HG02938 (cell line): ENCODE data around the gene PGLYRP2.
"Not testable (repeated sequence)": the region's sequence is repeated elsewhere in the genome, so short reads cannot be mapped to it uniquely, and the experiment has no call there.

Experiments
- ATAC-seq: cut with Tn5 transposase; IDR thresholded peaks from one replicate; pipeline ENCODE4 v1.9.1; 2021; ENCODE audit warnings: mild to moderate bottlenecking, moderate library complexity; ENCODE audit not compliant: unreplicated experiment

The PGLYRP2 gene, protein sequence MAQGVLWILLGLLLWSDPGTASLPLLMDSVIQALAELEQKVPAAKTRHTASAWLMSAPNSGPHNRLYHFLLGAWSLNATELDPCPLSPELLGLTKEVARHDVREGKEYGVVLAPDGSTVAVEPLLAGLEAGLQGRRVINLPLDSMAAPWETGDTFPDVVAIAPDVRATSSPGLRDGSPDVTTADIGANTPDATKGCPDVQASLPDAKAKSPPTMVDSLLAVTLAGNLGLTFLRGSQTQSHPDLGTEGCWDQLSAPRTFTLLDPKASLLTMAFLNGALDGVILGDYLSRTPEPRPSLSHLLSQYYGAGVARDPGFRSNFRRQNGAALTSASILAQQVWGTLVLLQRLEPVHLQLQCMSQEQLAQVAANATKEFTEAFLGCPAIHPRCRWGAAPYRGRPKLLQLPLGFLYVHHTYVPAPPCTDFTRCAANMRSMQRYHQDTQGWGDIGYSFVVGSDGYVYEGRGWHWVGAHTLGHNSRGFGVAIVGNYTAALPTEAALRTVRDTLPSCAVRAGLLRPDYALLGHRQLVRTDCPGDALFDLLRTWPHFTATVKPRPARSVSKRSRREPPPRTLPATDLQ

DNA sequence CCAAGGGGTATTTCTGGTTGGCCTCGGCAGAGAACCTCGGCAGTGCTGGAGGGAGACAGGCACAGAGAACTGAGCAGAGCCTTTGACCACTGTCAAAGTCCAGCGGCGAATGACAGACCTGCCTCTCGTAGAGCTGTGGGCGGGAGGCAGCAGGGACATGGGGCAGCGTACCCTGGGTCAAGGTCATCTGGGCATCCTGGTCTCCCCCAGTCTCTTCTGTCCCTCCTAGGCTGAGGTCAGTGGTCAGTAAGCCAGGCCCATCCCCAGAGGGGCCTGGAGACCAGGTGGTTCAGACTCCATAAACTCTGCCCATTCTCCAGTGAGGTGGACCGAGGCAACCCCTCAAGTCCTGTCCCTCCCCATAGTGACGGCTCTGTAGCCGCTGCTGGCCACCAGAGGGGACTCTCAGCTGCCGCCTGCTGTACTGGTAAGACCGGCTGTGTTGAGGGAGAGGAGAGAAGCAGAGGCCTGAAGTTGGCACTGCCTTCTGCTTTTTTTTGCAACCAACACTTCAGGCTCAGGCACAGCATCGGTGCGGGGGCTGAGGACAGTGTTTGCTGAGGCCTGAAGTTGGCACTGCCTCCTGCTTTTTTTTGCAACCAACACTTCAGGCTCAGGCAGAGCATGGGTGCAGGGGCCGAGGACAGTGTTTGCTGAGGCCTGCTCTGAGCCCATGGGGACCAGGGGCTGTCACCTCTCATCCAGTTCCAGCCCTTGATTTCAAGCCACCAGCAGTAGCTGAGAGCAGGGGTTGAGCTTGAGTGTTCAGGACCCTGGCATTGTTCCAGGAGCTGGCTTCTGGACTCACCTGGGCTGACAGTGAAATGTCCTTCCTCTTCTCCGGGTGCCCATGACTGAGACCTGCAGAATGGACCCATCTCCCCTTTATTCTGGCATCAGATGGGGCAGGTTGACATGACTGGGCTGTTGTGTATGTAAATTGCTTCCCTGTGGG, at the start of gene PGLYRP2:
Gene PGLYRP2, minus strand, starts transcription at position 111 of the 955 bp plus-strand sequence. CDS start 130 bp downstream, outside the sequence.
- ATAC-seq, result no peak

DNA sequence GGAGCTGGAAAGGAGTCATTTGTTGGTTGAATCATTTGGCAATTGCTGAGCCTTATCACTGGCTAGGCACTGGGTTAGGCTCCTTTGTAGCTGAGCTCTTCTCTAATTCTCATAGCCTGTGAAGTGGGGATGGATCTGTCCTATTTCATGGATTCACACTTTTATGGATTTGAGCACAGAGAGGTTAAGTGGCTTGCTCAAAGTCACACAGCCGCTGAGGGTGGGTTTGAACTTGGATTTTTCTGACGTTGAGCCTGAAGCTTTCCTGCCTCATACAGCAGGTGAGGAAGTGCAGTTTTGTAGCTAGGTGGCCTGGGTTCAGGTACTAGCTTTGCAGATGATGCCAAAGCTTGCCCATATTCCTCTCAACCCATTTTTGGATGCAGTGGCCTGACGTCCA, 48.4 kb upstream of the PGLYRP2 start:
- no peak for ATAC-seq

DNA sequence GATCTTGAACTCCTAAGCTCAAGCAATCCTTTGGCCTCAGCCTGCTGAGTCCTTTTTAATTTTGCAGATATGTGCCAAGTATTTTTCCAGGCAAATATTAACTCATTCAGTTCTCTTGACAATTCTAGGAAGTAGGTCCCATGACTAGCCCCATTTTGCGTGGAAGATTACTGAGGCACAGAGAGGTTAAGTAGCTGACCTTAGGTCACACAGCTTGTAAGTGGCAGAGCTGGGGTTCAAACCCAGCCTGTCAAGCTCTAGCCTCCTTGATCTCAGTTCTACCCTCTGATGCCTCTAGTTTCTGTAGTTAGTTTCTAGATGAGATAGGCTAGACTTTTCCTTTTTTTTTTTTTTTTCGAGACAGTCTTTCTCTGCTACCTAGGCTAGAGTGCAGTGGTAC, 47.1 kb upstream of the PGLYRP2 start:
- ATAC-seq, result no peak

DNA sequence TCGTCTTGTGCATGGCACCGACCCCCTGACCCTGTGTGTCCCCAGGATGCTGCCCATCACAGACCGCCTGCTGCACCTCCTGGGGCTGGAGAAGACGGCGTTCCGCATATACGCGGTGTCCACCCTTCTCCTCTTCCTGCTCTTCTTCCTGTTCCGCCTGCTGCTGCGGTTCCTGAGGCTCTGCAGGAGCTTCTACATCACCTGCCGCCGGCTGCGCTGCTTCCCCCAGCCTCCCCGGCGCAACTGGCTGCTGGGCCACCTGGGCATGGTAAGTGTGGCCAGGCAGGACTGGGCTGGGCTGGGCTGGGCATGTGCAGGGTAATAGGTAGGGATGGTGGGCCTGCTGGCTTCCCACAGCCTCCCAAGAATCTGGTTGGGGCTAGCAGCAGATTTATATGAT, 46.0 kb upstream of the PGLYRP2 start:
- no peak for ATAC-seq

DNA sequence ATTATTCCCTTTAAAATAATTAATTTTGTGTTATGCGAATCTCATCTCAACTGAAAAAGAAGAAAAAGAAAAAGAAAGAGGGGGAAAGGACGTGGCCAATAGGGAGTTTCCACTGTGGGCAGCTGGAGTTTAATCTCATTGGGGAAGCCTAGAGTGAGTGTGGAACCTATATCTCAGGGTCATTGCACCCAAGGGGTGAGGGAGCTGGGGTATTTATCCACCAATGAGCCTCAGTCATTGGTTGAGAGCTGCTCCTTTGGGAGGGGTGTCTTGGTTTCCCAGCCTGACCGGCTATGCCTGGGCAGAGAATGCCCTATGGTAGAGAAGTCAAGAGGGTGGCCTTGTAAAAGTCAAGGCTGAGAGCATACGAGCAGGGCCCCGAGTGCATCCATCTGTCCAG, 45.5 kb upstream of the PGLYRP2 start:
- no peak for ATAC-seq

DNA sequence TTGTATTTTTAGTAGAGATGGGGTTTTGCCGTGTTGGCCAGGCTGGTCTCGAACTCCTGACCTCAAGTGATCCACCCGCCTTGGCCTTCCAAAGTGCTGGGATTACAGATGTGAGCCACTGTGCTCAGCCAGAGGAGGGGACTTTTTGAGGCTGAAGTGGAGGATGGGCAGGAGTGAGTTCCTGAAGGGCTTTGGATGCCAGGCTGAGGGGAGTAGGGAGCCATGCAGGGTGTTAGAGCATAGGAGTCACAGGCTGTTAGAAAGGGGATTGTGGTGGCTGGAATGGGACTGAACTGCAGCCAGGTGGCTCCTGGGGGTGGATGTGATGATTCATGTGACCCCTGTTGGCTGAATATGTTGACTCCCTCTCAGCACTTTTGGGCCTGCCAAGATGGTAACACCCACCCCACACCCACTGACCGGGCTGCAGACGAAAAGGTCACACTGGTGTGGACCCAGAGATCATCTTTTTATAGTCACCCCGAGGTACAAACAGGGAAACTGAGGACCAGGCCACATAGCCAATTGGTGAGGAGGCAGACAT, 40.2 kb upstream of the PGLYRP2 start:
- no peak for ATAC-seq

DNA sequence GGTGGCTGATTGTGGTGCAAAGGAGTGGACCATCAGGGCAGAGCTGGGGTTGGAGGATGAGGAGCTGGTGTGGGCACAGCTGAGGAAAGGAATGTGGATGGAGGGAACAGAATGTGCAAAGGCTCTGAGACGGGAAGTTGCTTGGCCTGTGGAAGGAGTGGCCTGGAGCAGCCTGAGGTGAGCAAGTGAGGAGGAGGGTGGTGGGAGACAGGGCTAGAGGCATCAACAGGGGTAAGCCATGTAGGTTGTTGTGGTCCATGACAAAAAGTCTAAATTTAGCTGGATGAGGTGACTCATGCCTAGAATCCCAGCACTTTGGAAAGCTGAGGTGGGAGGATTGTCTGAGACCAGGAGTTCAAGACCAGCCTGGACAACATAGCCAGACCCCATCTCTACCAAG, 38.5 kb upstream of the PGLYRP2 start:
- no peak for ATAC-seq

DNA sequence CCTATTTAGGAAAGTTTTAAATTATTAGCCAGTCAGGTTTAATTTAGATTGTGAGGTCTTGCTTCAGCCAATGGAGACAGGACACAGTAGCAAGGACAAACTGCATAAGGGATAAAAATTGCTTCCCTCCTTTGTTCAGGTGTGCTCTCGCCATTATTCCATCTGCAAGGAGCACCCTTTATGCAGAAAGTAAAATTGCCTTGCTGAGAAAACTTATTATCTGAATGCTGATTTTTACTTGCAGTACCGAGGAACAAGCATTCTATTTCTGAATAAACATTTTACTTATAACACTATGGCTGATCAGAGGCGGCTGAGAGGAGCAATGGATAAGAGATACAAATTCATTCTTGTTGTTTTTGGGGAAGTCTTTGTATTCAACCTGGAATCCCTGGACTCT, 37.1 kb upstream of the PGLYRP2 start:
- no peak for ATAC-seq

DNA sequence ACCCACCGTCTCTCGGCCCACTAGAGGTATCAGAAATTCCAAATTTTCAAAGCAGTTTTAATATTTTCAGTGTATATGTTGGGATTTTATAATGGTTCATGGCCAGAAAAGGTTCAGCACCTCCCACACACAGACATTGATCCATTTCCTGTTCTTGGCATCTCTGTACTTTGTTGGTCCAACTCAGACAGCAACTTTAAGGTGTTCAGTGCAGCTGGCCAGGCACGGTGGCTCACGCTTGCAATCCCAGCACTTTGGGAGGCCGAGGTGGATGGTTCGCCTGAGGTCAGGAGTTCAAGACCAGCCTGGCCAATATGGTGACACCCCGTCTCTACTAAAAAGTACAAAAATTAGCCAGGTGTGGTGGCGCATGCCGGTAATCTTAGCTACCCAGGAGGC, 35.9 kb upstream of the PGLYRP2 start:
- not testable (repeated sequence) for ATAC-seq

DNA sequence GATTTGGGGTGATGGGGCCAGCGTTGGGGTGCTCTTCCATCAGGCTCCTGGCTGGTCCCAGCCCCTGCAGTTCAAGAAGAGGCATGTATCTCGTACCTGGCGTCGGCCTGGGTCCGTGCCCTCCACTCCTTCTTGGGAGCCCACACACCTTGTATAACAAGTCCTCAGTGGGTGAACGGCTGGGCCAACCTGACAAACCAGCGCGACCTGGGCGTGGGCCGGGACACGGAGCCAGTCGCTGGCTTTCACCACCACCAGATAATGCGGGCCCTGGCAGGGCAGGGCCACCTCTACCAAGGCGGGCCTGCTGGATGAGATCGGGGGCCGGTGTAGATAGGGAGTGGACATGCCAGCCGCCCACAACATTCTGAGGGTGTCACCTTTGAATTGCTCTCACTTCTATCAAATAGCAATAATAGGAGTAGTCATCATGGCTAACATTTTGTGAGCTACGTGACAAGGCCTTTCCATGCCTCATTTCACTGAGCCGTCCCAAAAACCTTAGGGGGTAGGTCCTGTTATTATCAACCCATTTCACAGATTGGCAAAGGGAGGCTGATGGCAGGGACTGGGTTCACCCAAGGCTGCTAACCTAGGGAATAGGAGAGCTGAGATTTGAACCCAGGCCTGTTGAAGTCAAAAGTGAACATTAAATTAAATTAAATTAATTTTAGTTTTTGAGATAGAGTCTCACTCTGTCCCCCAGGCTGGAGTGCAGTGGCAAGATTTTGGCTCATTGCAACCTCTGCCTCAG, 32.5 kb upstream of the PGLYRP2 start:
- no peak for ATAC-seq

DNA sequence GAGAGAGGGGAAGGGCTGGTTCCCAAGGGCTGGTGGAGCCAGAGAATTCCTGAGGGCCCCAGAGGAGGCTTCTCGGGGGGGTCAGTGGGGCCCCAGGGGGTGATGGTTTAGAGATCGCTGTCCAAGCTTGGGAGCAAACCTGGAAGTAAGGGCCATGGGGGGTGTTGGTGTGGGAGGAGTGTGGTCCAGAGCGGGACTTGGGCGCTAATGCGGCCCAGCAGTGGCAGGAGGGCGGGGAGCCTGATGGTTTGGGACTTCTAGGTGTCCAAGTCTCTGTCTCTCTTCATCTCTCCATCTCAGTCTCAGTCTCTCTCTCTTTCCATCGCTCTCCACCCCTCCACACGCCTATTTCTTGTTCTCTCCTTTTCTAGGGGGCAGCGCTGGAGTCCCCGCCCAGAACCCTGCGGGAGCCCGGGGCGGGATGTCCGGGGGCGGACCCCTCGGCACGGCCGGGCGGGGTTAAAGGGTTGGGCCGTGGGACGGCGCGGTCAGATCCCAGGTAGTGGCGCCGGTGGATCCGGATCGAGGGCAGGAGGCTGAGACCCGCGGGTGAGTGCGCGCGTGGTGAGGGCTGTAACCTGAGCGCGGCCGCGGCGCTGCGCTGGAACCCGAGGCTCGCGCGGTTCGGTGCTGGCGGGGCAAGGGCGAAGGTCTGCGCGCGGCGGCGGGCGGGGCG, 28.9 kb upstream of the PGLYRP2 start, which contains the start of gene CYP4F22:
Gene CYP4F22, plus strand, starts transcription at position 491 of the 676 bp plus-strand sequence. CDS start 16,812 bp downstream, outside the sequence.
- ATAC-seq, result no peak

DNA sequence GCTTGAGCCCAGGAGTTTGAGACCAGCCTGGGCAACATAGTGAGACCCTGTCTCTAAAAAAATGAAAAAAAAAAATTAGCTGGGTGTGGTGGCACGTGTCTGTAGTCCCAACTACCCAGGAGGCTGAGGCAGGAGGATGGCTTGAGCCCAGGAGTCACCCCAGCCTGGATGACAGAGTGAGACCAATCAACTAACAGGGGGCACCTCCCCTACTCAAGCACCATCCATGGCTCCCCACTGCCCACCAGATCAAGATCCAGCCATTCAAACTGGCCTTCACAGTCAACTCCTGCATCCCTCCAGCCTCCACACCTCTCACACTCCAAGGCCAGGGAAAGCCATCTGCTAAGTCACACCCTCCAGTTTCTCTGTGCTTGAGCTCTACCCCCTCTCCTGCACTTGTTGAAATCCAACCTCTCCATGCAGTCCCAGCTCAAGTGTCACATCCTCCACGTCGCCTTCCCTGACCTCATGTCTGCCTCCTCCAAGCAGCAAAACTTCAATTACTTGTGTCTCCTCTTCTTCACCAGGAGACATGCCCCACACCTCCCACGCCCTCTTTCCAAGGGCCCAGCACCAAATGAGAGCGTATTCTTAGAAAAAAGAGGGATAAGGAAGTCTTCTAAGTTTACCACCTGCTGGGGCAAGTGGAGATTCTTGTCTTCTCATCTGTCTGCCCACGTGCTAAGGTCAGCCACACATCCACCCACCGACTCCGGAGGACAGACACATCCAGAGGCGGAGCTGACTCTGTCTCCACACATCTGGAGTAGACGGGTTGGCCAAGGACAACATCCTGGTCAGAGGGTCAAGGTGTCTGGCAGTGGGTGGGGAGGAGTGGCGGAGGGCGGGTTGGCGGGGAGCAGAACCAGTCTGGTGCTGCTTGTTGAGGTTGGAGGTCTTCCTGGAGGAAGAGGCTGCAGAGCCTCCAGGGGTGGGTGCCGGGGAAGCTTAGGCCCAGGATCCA, 28.1 kb upstream of the PGLYRP2 start:
- no peak for ATAC-seq

DNA sequence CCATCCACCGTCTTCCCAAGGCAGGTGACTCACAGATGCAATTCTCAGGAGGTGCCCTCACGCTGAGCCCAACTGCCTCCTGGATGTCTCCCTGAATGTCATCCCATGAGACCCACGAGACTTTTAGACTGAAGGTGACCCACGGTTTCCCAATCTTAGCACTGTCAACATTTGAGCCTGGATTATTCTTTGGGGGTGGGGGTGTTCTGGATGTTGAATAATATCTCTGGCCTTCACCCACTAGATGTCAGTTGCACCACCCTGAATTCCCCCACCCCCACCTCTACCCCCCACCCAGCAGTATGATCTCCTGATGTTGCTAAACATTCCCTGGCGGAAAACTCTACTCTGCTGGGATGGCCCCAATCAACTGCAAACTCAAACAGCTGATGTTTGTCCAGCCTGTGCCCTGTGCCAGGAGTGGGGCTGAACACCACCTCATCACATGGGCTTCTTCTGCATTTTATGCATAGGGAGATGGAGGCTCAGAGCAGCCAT, 26.8 kb upstream of the PGLYRP2 start:
- ATAC-seq, result no peak

DNA sequence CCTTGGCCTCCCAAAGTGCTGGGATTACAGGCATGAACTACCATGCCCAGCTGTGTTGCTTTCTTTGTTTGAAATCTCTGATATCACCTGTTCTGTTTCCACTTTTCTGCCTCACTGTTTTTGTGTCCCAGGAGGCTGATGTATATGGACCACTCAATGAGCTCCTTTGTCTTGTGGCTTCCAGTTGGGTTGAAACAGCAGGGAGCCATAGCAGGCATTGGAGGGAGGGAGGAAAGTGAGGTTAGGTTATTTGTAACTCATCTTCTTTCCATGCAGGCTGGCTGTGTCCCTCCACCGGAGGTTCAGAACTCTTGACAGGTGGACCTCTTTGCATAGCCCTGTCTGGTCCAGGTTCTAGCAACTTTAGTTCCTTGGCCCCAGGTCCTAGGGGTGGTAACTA, 23.0 kb upstream of the PGLYRP2 start:
- no peak for ATAC-seq

DNA sequence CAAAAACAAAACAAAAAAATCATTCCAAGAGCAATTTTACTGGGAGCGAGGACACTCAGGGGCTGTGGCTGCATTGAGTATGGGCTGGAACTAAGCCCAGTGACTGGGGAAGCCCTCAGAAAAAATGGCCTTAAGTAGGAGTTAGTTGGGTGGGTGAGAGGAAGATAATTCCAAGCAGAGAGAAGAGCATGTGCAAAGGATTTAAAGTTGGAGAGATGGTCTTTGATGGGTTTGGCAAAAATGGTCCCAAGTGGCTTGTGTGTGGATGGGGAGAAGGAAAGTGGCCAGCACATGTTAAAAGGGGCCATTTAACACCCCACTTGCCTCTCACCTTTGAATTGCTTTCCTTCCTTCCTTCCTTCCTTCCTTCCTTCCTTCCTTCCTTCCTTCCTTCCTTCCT, 22.3 kb upstream of the PGLYRP2 start:
- no peak for ATAC-seq

DNA sequence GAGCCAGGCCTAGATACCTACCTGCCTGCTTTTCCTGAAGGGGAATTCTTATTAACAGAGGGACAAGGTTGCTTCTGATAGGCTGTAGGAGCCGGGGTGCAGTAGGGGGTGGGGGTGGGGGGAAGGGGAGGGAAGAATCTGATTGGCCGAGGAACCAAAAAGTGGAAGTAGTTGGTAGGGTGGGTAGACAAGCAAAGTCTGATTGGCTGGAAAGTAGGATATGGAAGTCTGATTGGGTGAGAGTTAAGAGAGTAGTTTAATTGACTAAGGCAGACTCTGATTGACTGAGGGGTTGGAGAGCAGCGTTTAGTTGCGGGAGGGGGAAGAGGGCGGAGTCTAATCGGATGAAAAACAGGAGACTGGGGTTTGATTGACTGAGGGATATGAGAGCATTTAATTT, 19.6 kb upstream of the PGLYRP2 start:
- ATAC-seq, result no peak

DNA sequence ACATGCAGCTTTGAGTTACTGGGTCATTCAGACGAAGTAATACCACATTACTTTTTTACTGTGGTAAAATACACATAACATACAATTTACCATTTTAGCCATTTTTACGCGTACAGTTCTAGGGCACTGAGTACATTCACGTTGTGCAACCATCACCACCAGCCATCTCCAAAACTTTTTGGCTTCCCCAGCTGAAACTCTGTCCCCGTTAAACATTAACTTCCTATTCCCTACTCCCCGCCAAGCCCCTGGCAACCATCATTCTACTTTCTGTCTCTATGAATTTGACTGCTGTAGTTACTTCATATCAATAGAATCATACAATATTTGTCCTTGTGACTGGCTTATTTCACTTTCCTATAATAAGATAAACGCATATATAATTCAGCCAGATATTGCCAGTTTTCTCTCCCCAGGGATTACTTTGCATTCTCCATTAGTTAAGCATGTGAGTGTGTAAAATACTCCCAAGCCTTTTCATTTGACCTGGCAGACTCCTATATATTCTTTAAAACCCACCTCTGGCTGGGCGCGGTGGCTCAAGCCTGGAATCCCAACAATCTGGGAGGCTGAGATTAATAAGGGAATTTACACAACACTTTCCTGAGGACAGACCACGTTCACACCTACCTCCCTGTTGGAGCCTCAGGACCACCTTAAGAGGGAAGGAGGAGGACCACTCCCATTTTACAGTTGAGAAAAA, 19.0 kb upstream of the PGLYRP2 start:
- no peak for ATAC-seq

DNA sequence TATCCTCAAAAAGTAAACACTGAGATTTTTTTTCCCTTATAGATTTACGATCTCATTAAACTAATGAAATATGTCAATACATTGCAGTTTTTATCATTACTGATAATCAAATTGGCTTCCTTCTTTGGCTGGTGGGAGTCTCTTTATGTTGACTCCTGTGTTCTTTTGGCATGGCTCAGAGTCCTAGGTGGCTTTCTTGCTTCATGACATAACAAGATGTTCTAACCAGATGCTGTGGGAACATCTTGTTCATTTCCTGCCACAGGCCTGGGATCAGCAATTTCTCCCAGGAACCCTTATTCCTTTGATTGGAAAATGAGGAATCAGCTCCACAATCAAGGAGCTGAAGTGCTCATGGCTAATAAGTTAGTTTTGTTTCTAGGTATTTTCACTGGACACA, 15.8 kb upstream of the PGLYRP2 start:
- no peak for ATAC-seq
